ENCODE results near the gene CCDC15.

CCDC15 gene

DNA sequence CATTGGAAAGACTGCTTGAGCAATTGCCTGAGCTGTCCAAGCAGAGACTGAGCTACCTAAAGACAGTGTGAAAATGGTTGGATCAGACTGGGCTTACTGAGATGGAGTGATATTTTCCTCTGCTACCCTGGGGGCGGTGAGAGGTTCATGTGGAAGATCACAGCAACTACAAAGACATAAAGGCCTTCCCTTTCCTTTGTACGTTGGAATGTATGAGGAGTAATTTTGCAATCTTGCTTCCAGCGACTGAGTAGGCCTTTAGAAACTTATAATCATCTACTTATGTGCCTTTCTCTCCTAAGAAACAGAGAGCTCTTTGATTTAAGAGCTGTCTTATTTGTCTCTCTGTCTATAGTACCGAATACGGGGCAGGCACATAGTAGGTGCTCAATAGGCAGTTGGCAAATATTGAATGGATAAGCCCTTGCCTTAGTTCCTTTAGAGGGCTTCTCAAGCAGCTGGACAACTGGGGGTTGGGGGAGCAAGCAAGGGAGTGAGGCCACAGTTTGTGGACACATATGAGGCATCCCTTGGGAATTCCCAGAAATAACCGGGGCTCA is 15.7 kb upstream of the CCDC15 start:
- no peak overlapping the region for H3K9ac ChIP-seq (ENCODE audit: low read depth, low read length)
- no peak overlapping the region for H3K4me3 ChIP-seq (ENCODE audit: low read depth in 1 of 2, low read length in 2 of 2)
- ATAC-seq (ENCODE audit: insufficient read depth, low read depth) (no peak), DNase-seq (no peak)
- no peaks in the 10 kb centered on the region for H3K79me2 ChIP-seq (ENCODE audit: insufficient read depth, low read length)
- H3K27ac ChIP-seq (ENCODE audit: low read length) = no peak overlapping the region
- no peaks in the 10 kb centered on the region for H3K9me3 ChIP-seq (ENCODE audit: insufficient read depth, low read length, severe bottlenecking)
- H3K27me3 ChIP-seq (ENCODE audit: insufficient read depth, low read length, poor library complexity) = peaks cover 20% of the 10 kb centered on the region
- no peak overlapping the region for H3K4me2 ChIP-seq (ENCODE audit: insufficient read depth, low read length)
- no peaks in the 10 kb centered on the region for H4K20me1 ChIP-seq (ENCODE audit: insufficient read depth, low read length)
- no peaks in the 10 kb centered on the region for H3K36me3 ChIP-seq (ENCODE audit: insufficient read depth, low read length)
- TF ChIP-seq EZH2 (IDR thresholded peaks at IDR 0.05; ENCODE audit: borderline replicate concordance, low read depth, low read length, severe bottlenecking) = no peak
- TF ChIP-seq, protein P1, sequence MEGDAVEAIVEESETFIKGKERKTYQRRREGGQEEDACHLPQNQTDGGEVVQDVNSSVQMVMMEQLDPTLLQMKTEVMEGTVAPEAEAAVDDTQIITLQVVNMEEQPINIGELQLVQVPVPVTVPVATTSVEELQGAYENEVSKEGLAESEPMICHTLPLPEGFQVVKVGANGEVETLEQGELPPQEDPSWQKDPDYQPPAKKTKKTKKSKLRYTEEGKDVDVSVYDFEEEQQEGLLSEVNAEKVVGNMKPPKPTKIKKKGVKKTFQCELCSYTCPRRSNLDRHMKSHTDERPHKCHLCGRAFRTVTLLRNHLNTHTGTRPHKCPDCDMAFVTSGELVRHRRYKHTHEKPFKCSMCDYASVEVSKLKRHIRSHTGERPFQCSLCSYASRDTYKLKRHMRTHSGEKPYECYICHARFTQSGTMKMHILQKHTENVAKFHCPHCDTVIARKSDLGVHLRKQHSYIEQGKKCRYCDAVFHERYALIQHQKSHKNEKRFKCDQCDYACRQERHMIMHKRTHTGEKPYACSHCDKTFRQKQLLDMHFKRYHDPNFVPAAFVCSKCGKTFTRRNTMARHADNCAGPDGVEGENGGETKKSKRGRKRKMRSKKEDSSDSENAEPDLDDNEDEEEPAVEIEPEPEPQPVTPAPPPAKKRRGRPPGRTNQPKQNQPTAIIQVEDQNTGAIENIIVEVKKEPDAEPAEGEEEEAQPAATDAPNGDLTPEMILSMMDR (IDR thresholded peaks at IDR 0.05; ENCODE audit: borderline replicate concordance, extremely low read depth, low read length, poor library complexity, severe bottlenecking) = no peak
- H3K4me1 ChIP-seq (ENCODE audit: insufficient read depth, low read length) = 0 out of 2 replicates have a peak, but pooled peaks cover 1% of the 10 kb centered on the region
- H2AFZ ChIP-seq (ENCODE audit: low read depth, low read length) = no peak overlapping the region

DNA sequence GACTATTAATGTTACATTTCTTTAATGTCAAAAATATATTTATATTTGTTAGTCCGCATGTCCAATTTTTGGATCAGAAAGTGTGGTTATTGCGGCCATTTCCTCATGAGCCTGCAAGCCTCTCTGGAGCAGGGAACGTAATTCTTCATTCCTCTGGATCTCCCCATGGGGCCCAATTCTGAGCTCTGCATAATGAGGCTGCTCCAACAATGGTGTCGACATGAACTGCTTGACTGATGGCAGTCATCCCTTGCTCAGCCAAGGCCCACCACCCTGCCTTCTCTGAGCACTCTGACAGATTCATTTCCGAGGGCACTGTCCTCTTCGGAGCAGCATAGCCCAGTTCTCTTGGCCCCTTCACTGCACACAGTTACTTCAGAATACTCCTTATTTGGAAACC is 15.0 kb upstream of the CCDC15 start:
- no peak overlapping the region for H3K4me3 ChIP-seq (ENCODE audit: low read depth in 1 of 2, low read length in 2 of 2)
- H3K36me3 ChIP-seq (ENCODE audit: insufficient read depth, low read length) = no peaks in the 10 kb centered on the region
- H3K9ac ChIP-seq (ENCODE audit: low read depth, low read length) = no peak overlapping the region
- peaks cover 7% of the 10 kb centered on the region; the same call in 1 of the 2 replicates for H3K4me1 ChIP-seq (ENCODE audit: insufficient read depth, low read length)
- no peak overlapping the region for H3K4me2 ChIP-seq (ENCODE audit: insufficient read depth, low read length)
- H4K20me1 ChIP-seq (ENCODE audit: insufficient read depth, low read length) = no peaks in the 10 kb centered on the region
- peaks cover 20% of the 10 kb centered on the region for H3K27me3 ChIP-seq (ENCODE audit: insufficient read depth, low read length, poor library complexity)
- H2AFZ ChIP-seq (ENCODE audit: low read depth, low read length) = no peak overlapping the region
- H3K27ac ChIP-seq (ENCODE audit: low read length) = no peak overlapping the region
- no peaks in the 10 kb centered on the region for H3K9me3 ChIP-seq (ENCODE audit: insufficient read depth, low read length, severe bottlenecking)
- no peak for TF ChIP-seq EZH2 (IDR thresholded peaks at IDR 0.05; ENCODE audit: borderline replicate concordance, low read depth, low read length, severe bottlenecking)
- TF ChIP-seq, protein P1 (IDR thresholded peaks at IDR 0.05; ENCODE audit: borderline replicate concordance, extremely low read depth, low read length, poor library complexity, severe bottlenecking) = no peak
- ATAC-seq (ENCODE audit: insufficient read depth, low read depth) = no peak
- H3K79me2 ChIP-seq (ENCODE audit: insufficient read depth, low read length) = no peaks in the 10 kb centered on the region
- DNase-seq = no peak

DNA sequence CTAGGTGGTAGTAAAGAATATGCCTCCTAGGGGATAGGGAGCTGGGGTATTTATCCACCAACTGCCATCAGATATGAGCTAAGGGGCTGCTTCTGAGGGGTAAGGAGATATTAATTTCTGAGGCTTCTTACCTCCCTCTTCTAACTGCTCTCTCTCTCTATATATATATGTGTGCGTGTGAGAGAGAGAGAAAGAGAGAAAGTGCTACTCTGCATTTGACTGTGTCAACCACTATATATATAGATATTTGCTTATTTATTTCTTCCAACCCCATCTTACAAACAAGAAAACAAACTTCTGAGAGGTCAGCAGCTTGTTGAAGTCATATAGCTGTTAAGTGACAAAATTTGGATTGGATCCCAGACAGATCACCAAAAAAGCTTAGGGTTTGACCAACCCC is 12.3 kb upstream of the CCDC15 start:
- TF ChIP-seq EZH2 (IDR thresholded peaks at IDR 0.05; ENCODE audit: borderline replicate concordance, low read depth, low read length, severe bottlenecking) = no peak
- TF ChIP-seq, protein P1 (IDR thresholded peaks at IDR 0.05; ENCODE audit: borderline replicate concordance, extremely low read depth, low read length, poor library complexity, severe bottlenecking) = no peak
- Histone ChIP-seq H3K4me1 (ENCODE audit: insufficient read depth, low read length) (peaks cover 9% of the 10 kb centered on the region; the same call in 1 of the 2 replicates), H3K9ac (ENCODE audit: low read depth, low read length) (no peak overlapping the region), H3K27me3 (ENCODE audit: insufficient read depth, low read length, poor library complexity) (peaks cover 8% of the 10 kb centered on the region), H3K79me2 (ENCODE audit: insufficient read depth, low read length) (no peaks in the 10 kb centered on the region), H2AFZ (ENCODE audit: low read depth, low read length) (no peak overlapping the region), H4K20me1 (ENCODE audit: insufficient read depth, low read length) (no peaks in the 10 kb centered on the region), H3K27ac (ENCODE audit: low read length) (no peak overlapping the region), H3K4me3 (ENCODE audit: low read depth in 1 of 2, low read length in 2 of 2) (no peak overlapping the region), H3K36me3 (ENCODE audit: insufficient read depth, low read length) (no peaks in the 10 kb centered on the region), H3K9me3 (ENCODE audit: insufficient read depth, low read length, severe bottlenecking) (no peaks in the 10 kb centered on the region), H3K4me2 (ENCODE audit: insufficient read depth, low read length) (no peak overlapping the region)
- no peak for DNase-seq
- ATAC-seq (ENCODE audit: insufficient read depth, low read depth) = no peak
